Brain pericyte (primary cell): Measurements from ENCODE around the gene ARPC2.

Experiments
- DNase-seq: peaks from one replicate; pipeline ENCODE4 v3.0.0-alpha.2; 2012; ENCODE audit warnings: low read depth, low spot score

The ARPC2 gene

GRCh38 chr2:218253232-218253625, 36.2 kb downstream of the ARPC2 start:
- DNase-seq: no peak

GRCh38 chr2:218255446-218255845, 38.5 kb downstream of the ARPC2 start:
- no peak for DNase-seq

- no peak for DNase-seq
Measured at GRCh38 chr2:218256612-218257350, 39.8 kb downstream of the ARPC2 start.

GRCh38 chr2:218257390-218257981, 40.5 kb downstream of the ARPC2 start:
- no peak for DNase-seq

- no peak for DNase-seq
Measured at GRCh38 chr2:218259099-218259961, 42.3 kb downstream of the ARPC2 start.

- DNase-seq: no peak
Measured at GRCh38 chr2:218260166-218260565, 43.2 kb downstream of the ARPC2 start.

GRCh38 chr2:218260742-218261422, 43.9 kb downstream of the ARPC2 start, which contains the start of gene GPBAR1:
GPBAR1 (plus strand) TSS chr2:218261015; CDS start chr2:218262725, 1,710 bp downstream.
- DNase-seq: no peak

GRCh38 chr2:218261423-218262236, 44.6 kb downstream of the ARPC2 start:
- DNase-seq: no peak

- DNase-seq: no peak
Measured at GRCh38 chr2:218262237-218262600, 45.2 kb downstream of the ARPC2 start.

GRCh38 chr2:218262631-218263586, 45.9 kb downstream of the ARPC2 start:
- no peak for DNase-seq

- DNase-seq: no peak
Measured at GRCh38 chr2:218263817-218264641, 47.0 kb downstream of the ARPC2 start.

- DNase-seq: no peak
Measured at GRCh38 chr2:218264773-218265561, 48.0 kb downstream of the ARPC2 start.

- no peak for DNase-seq
Measured at GRCh38 chr2:218265626-218266025, 48.6 kb downstream of the ARPC2 start.

- no peak for DNase-seq
Measured at GRCh38 chr2:218266316-218266979, 49.5 kb downstream of the ARPC2 start.

GRCh38 chr2:218267259-218267658, 50.3 kb downstream of the ARPC2 start:
- DNase-seq: no peak

- peak; percentile 99 for DNase-seq
Measured at GRCh38 chr2:218269900-218270720, 53.1 kb downstream of the ARPC2 start, which contains the start of the genes AAMP and PNKD. AAMP (minus strand) TSS chr2:218270137; CDS start chr2:218270086, 51 bp downstream. PNKD (plus strand) TSS chr2:218270519; CDS start chr2:218270536, 17 bp downstream.
